OCI-LY7 (cell line): ENCODE data around the gene YIF1B. TPM values are rescaled to one million over a fixed set of nuclear protein-coding genes. Genes with fewer than 3 reads are reported as not detected.
A peak's percentile ranks its signal among the peaks of the same experiment; 100 is the strongest.
"Not testable (repeated sequence)": the region's sequence is repeated elsewhere in the genome, so short reads cannot be mapped to it uniquely, and the experiment has no call there.

Experiments used
- BruUV-seq: library from RNA; stranded (reverse); fragments of 400-500 nt; replicated peaks from 2 replicates; lab custom pipeline; 2021; lab: Mats Ljungman, UMichigan
- CTCF ChIA-PET: fragments of 300-600 bp; sonication (Branson Sonifier 250); formaldehyde crosslinking; loops from one replicate; lab custom pipeline; 2022; ENCODE audit warnings: antibody characterized with exemption; ENCODE audit not compliant: unreplicated experiment; lab: Charles Lee
- POLR2A ChIA-PET: fragments of 300-600 bp; sonication (Branson Sonifier 250); formaldehyde crosslinking; loops from one replicate; lab custom pipeline; 2022; ENCODE audit warnings: antibody characterized with exemption; lab: Charles Lee
- DNase-seq: peaks from one replicate; pipeline ENCODE4 v3.0.0-alpha.2; 2015; ENCODE audit warnings: low spot score
- H2AFZ ChIP-seq: fragments of 200-600 bp; sonication (generic), shearing (Covaris generic); 2 replicates; pipeline ENCODE4 v1.6.1; 2014; ENCODE audit warnings: mild to moderate bottlenecking, antibody characterized with exemption, low read length, moderate library complexity
- H3K27ac ChIP-seq: fragments of 200-600 bp; sonication (generic); 2 replicates; pipeline ENCODE4 v1.5.1; 2014; ENCODE audit warnings: mixed run types, low read depth, mild to moderate bottlenecking, moderate library complexity, low read length, inconsistent platforms; ENCODE audit not compliant: poor library complexity, severe bottlenecking
- H3K36me3 ChIP-seq: fragments of 200-600 bp; sonication (generic); 2 replicates; pipeline ENCODE4 v1.6.1; 2014; ENCODE audit warnings: mild to moderate bottlenecking, antibody characterized with exemption, low read length, moderate library complexity, mixed read lengths; ENCODE audit not compliant: insufficient read depth
- H3K4me1 ChIP-seq: fragments of 200-600 bp; sonication (generic); 2 replicates; pipeline ENCODE4 v1.5.1; 2014; ENCODE audit warnings: mild to moderate bottlenecking, low read length; ENCODE audit not compliant: insufficient read depth, poor library complexity, severe bottlenecking
- H3K4me2 ChIP-seq: fragments of 200-600 bp; sonication (generic); 2 replicates; pipeline ENCODE4 v1.6.1; 2014; ENCODE audit warnings: mild to moderate bottlenecking, low read length
- H3K4me3 ChIP-seq: fragments of 200-600 bp; sonication (generic); 2 replicates; pipeline ENCODE4 v1.5.1; 2014; ENCODE audit warnings: mild to moderate bottlenecking, low read depth, low read length; ENCODE audit not compliant: poor library complexity, severe bottlenecking
- H3K79me2 ChIP-seq: fragments of 200-600 bp; sonication (generic); 2 replicates; pipeline ENCODE4 v1.6.1; 2016; ENCODE audit warnings: low read depth, mild to moderate bottlenecking, low read length, moderate library complexity, mixed read lengths; ENCODE audit not compliant: insufficient read depth
- H3K9me2 ChIP-seq: fragments of 200-600 bp; sonication (generic); 2 replicates; pipeline ENCODE4 v1.6.1; 2016; ENCODE audit warnings: mild to moderate bottlenecking, low read length, mixed read lengths; ENCODE audit not compliant: insufficient read depth
- H3K9me3 ChIP-seq: fragments of 200-600 bp; sonication (generic); 2 replicates; pipeline ENCODE4 v1.6.1; 2014; ENCODE audit warnings: mild to moderate bottlenecking, mixed run types, low read length, mixed read lengths
- H4K20me1 ChIP-seq: fragments of 200-600 bp; sonication (generic); 2 replicates; pipeline ENCODE4 v1.6.1; 2014; ENCODE audit warnings: mild to moderate bottlenecking, antibody characterized with exemption, low read length, moderate library complexity, mixed read lengths; ENCODE audit not compliant: insufficient read depth
- EZH2phosphoT487 ChIP-seq: fragments of 200-600 bp; sonication (generic); IDR thresholded peaks from 2 replicates; pipeline ENCODE4 v1.6.1; 2018; ENCODE audit warnings: low read depth, borderline replicate concordance, mild to moderate bottlenecking, mixed run types, antibody characterized with exemption, low read length, moderate library complexity, mixed read lengths
- intact Hi-C: fragments of 100-400 bp; cut with micrococcal nuclease; formaldehyde crosslinking; loops from one replicate; pipeline ENCODE4 v1.10.0; 2022; ENCODE audit not compliant: unreplicated experiment
- total RNA-seq, 2 experiments: library from RNA; depleted of rRNA in 1 of 2; stranded (reverse); fragments of >200 nt in 1 of 2; shearing (Covaris generic) in 1 of 2; gene quantifications; 2 replicates each; pipeline ENCODE4 v1.2.3, GENCODE V29; 2014 to 2022
- TF ChIP-seq, protein P1 (sequence below): fragments of 200-600 bp; sonication (generic); conservative IDR thresholded peaks from 2 replicates; pipeline ENCODE4 v1.5.1; 2014; ENCODE audit warnings: mild to moderate bottlenecking, antibody characterized with exemption, low read length, moderate library complexity, mixed read lengths

The YIF1B gene
- total RNA-seq, 2 experiments from 2014 or later, result 64.3 to 68.3 TPM

- POLR2A ChIA-PET, result no interaction called here
- CTCF ChIA-PET, result no interaction called here
- intact Hi-C loops, result no loop called here
- Histone ChIP-seq H4K20me1 (no peaks in the 10 kb centered on the region), H3K9me2 (no peaks in the 10 kb centered on the region), H3K9me3 (no peaks in the 10 kb centered on the region), H2AFZ (no peak overlapping the region), H3K4me2 (no peak overlapping the region), H3K4me3 (no peak overlapping the region), H3K36me3 (no peaks in the 10 kb centered on the region), H3K4me1 (peaks cover 5% of the 10 kb centered on the region), H3K27ac (no peak overlapping the region), H3K79me2 (no peaks in the 10 kb centered on the region)
- BruUV-seq, result no TSS peak
- TF ChIP-seq, protein P1, sequence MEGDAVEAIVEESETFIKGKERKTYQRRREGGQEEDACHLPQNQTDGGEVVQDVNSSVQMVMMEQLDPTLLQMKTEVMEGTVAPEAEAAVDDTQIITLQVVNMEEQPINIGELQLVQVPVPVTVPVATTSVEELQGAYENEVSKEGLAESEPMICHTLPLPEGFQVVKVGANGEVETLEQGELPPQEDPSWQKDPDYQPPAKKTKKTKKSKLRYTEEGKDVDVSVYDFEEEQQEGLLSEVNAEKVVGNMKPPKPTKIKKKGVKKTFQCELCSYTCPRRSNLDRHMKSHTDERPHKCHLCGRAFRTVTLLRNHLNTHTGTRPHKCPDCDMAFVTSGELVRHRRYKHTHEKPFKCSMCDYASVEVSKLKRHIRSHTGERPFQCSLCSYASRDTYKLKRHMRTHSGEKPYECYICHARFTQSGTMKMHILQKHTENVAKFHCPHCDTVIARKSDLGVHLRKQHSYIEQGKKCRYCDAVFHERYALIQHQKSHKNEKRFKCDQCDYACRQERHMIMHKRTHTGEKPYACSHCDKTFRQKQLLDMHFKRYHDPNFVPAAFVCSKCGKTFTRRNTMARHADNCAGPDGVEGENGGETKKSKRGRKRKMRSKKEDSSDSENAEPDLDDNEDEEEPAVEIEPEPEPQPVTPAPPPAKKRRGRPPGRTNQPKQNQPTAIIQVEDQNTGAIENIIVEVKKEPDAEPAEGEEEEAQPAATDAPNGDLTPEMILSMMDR, result no peak
- no peak for TF ChIP-seq EZH2phosphoT487
- no peak for DNase-seq
These were observed 25.2 kb upstream of the YIF1B start for GRCh38 chr19:38340927-38341326.

DNA sequence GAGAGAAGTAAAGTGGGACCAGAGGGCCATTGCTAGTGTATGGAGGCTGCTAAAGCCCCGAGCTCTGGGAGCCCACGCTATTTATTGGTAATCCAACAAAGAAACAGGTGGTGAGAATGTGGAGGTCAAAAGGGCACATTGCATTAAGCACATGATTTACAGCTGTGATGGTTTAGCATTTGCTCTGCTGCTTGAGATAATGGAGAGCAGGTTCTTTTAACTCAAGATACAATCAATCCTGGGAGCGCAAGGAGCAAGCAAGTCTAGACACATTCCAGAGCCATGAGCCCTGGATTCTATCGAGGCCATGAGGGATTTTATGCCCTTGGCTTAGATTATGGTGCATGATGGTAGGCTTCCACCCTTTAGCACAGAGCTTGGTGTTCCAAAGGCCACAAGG, 23.3 kb upstream of the YIF1B start:
- H3K9me3 ChIP-seq, DNase-seq, CTCF ChIA-PET, H3K9me2 ChIP-seq, intact Hi-C loops, H3K4me3 ChIP-seq, H3K36me3 ChIP-seq, H3K27ac ChIP-seq, H4K20me1 ChIP-seq, H3K4me1 ChIP-seq, BruUV-seq, POLR2A ChIA-PET, H2AFZ ChIP-seq, H3K79me2 ChIP-seq, H3K4me2 ChIP-seq: not testable (repeated sequence)

- no TSS peak for BruUV-seq
These were observed 21.6 kb upstream of the YIF1B start for GRCh38 chr19:38337360-38337653.

More at GRCh38 chr19:38337360-38337653, 21.6 kb upstream of the YIF1B start:
- H3K4me3 ChIP-seq, result peak overlapping the region; percentile 79
- ChIA-PET POLR2A (no interaction called here), CTCF (no interaction called here)
- H3K4me2 ChIP-seq, result peak overlapping the region; percentile 92
- H3K4me1 ChIP-seq, result peaks cover 5% of the 10 kb centered on the region
- no peaks in the 10 kb centered on the region for H3K36me3 ChIP-seq
- no peaks in the 10 kb centered on the region for H4K20me1 ChIP-seq
- no peak overlapping the region for H3K27ac ChIP-seq
- peak overlapping the region; percentile 92; the same call in 1 of the 2 replicates for H2AFZ ChIP-seq
- TF ChIP-seq, protein P1, result no peak
- TF ChIP-seq EZH2phosphoT487, result no peak
- intact Hi-C loops, result no loop called here
- no peaks in the 10 kb centered on the region for H3K9me2 ChIP-seq
- no peak for DNase-seq
- H3K9me3 ChIP-seq, result no peaks in the 10 kb centered on the region
- no peaks in the 10 kb centered on the region for H3K79me2 ChIP-seq
